Lower lobe of right lung (tissue), 2 donors: ENCODE data around the gene PTPRCAP. TPM values are rescaled to one million over a fixed set of nuclear protein-coding genes. Genes with fewer than 3 reads are reported as not detected.

Experiments
- ATAC-seq, 2 donors: fragments of 200-7000 bp; cut with Tn5 transposase; one replicate each; pipeline ENCODE4 v1.9.1; 2020 to 2022; ENCODE audit warnings: mild to moderate bottlenecking in 2 of 2, moderate library complexity in 2 of 2
- DNase-seq: peaks from one replicate; pipeline ENCODE4 v3.0.0-alpha.2; 2020
- H3K27ac ChIP-seq: fragments of 200-600 bp; one replicate; pipeline ENCODE4 v1.8.0; 2022
- H3K27me3 ChIP-seq: fragments of 200-600 bp; one replicate; pipeline ENCODE4 v1.8.0; 2022; ENCODE audit warnings: low read depth
- H3K36me3 ChIP-seq: fragments of 200-600 bp; one replicate; pipeline ENCODE4 v1.8.0; 2022; ENCODE audit warnings: mild to moderate bottlenecking
- H3K4me1 ChIP-seq: fragments of 200-600 bp; one replicate; pipeline ENCODE4 v1.8.0; 2022
- H3K4me3 ChIP-seq: fragments of 200-600 bp; one replicate; pipeline ENCODE4 v1.8.0; 2022; ENCODE audit warnings: mild to moderate bottlenecking
- H3K9me3 ChIP-seq: fragments of 200-600 bp; one replicate; pipeline ENCODE4 v1.8.0; 2022
- intact Hi-C: fragments of 100-400 bp; cut with DNase I; formaldehyde crosslinking; loops from one replicate; pipeline ENCODE4 v1.11.0; 2022
- total RNA-seq: library from RNA; stranded (reverse); fragmentation: NEBNext Ultra II Directional; extraction: Animal tissue kit (Norgen Biotek cat#: 25700); gene quantifications from one replicate; pipeline ENCODE4 v1.2.1, GENCODE V29; 2021
- TF ChIP-seq, protein P1 (sequence below): fragments of 200-600 bp; IDR thresholded peaks from one replicate; pipeline ENCODE4 v1.8.0; 2022; ENCODE audit warnings: antibody characterized with exemption, mild to moderate bottlenecking
- donor health status: DM: no; HTN: yes; CAD: no; lungs with severe emphysema.

PTPRCAP gene
- total RNA-seq, 1 donor from 2014 or later: 15.7 TPM

DNA sequence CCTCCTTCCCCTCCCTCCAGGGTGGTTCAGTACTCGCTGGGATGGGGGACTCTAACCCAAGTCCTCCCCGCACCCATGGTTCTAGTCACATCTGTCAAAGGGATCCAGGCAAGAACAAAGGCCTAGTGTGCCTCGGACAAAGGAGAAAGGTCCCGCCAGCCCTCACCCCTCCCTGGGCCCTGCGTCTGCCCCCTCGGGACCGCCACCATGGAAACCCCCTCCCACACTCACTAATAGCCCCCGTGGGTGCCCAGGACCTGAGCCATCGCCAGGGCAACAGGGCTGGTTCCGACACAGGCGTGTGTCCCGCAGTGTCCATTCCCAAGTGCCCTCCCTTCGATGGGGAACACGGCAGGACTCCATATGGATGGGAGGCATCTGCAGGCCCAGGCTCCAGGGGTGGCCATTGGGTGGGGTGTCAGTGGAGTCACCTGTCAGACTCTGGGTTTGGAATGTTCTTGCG is 27.1 kb downstream of the PTPRCAP start:
- no peaks in the 10 kb centered on the region for H3K36me3 ChIP-seq
- no peak for ATAC-seq
- DNase-seq: no peak
- H3K9me3 ChIP-seq: no peaks in the 10 kb centered on the region
- intact Hi-C loops: no loop called here
- peaks cover 18% of the 10 kb centered on the region for H3K4me1 ChIP-seq
- no peaks in the 10 kb centered on the region for H3K27me3 ChIP-seq
- H3K27ac ChIP-seq: no peak overlapping the region
- no peak overlapping the region for H3K4me3 ChIP-seq
- TF ChIP-seq, protein P1, sequence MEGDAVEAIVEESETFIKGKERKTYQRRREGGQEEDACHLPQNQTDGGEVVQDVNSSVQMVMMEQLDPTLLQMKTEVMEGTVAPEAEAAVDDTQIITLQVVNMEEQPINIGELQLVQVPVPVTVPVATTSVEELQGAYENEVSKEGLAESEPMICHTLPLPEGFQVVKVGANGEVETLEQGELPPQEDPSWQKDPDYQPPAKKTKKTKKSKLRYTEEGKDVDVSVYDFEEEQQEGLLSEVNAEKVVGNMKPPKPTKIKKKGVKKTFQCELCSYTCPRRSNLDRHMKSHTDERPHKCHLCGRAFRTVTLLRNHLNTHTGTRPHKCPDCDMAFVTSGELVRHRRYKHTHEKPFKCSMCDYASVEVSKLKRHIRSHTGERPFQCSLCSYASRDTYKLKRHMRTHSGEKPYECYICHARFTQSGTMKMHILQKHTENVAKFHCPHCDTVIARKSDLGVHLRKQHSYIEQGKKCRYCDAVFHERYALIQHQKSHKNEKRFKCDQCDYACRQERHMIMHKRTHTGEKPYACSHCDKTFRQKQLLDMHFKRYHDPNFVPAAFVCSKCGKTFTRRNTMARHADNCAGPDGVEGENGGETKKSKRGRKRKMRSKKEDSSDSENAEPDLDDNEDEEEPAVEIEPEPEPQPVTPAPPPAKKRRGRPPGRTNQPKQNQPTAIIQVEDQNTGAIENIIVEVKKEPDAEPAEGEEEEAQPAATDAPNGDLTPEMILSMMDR: no peak

DNA sequence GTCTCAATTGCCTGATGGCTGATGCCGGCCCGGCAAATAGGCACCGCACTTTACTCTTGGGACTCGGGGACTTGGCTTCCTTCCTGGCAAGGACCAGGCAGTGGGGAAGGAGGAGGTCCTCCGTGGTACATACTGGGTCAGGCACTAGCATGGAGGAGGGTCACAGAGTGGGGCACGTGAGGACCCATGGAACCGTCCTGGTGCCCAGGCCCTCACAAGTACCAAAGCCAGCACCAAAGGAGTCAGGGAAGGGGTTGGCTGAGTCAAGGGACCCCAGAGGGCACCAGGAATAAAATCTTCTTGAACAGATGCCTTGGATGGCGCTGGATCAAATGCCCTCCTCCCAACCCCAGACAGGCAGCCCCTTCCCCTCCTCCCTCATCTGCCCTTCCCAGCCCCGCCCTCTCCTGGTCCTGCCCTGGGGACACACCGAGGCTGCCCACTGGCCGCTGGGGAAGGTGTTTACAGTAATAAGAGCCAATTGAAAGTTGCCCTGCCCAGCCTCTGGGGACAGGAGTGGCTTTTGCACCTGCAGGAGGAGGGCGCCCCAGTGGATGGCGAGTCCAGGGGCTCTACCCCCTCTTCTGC is 27.6 kb downstream of the PTPRCAP start:
- peaks cover 13% of the 10 kb centered on the region for H3K4me1 ChIP-seq
- TF ChIP-seq, protein P1: no peak
- ATAC-seq (peak; percentile 39 to 51), DNase-seq (no peak)
- peak overlapping the region; percentile 59 for H3K27ac ChIP-seq
- no peaks in the 10 kb centered on the region for H3K27me3 ChIP-seq
- peak overlapping the region; percentile 36 for H3K4me3 ChIP-seq
- H3K9me3 ChIP-seq: no peaks in the 10 kb centered on the region
- intact Hi-C loops: no loop called here
- no peaks in the 10 kb centered on the region for H3K36me3 ChIP-seq

GRCh38 chr11:67409261-67409666 is 28.2 kb downstream of the PTPRCAP start:
- DNase-seq: no peak
- Histone ChIP-seq H3K27me3 (no peaks in the 10 kb centered on the region), H3K9me3 (no peaks in the 10 kb centered on the region), H3K36me3 (no peaks in the 10 kb centered on the region), H3K27ac (peak overlapping the region; percentile 59), H3K4me3 (peak overlapping the region; percentile 36), H3K4me1 (peaks cover 10% of the 10 kb centered on the region)
- intact Hi-C loops: no loop called here
- TF ChIP-seq, protein P1: no peak
- ATAC-seq: peak; percentile 34 to 36

DNA sequence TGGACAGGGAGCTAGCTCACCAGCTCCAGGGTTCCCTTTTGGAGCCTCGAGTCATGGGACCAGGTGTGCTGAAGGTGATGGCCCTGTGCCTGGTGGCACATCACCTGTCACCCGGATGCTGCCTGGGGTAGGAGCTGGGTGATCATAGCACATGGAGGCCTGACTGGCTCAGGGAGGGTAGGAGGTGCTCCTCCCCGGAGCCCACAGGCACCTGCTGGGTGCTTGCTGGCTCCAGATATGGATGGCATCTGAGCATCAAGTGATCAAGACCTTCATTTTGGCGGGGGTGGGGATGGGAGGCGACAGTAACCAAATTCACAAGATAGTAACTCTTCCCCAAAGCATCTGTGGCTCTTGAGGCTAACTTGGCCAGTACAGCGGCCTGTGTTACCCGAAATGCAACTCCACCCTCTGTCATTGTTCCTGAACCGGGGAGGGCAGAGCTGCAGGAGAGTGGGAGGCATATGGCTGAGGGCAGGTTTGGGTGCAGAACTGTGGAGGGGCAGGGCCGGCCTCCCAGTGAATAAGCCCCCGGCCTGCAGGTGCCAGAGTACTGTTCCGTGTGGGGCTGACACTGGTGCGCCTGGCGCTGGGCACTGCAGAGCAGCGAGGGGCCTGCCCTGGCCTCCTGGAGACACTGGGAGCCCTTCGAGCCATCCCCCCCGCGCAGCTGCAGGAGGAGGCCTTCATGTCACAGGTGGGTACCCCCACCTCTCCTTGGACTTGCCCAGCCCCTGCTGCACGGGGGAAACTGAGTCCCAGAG is 28.9 kb downstream of the PTPRCAP start:
- H3K9me3 ChIP-seq: no peaks in the 10 kb centered on the region
- TF ChIP-seq, protein P1: no peak
- peaks cover 11% of the 10 kb centered on the region for H3K4me1 ChIP-seq
- ATAC-seq (no peak), DNase-seq (no peak)
- peak overlapping the region; percentile 59 for H3K27ac ChIP-seq
- no peaks in the 10 kb centered on the region for H3K27me3 ChIP-seq
- no peaks in the 10 kb centered on the region for H3K36me3 ChIP-seq
- intact Hi-C loops: no loop called here
- H3K4me3 ChIP-seq: peak overlapping the region; percentile 36

GRCh38 chr11:67407688-67408163 is 29.8 kb downstream of the PTPRCAP start:
- Histone ChIP-seq H3K9me3 (no peaks in the 10 kb centered on the region), H3K36me3 (no peaks in the 10 kb centered on the region), H3K4me1 (peaks cover 20% of the 10 kb centered on the region), H3K4me3 (no peak overlapping the region), H3K27ac (no peak overlapping the region), H3K27me3 (no peaks in the 10 kb centered on the region)
- intact Hi-C loops: no loop called here
- ATAC-seq (no peak), DNase-seq (no peak)
- TF ChIP-seq, protein P1: no peak
